Fibroblast of lung (primary cell): ENCODE measurements around the gene MSI2. TPM values are rescaled to one million over a fixed set of nuclear protein-coding genes. Genes with fewer than 3 reads are reported as not detected.

Source experiments
- DNase-seq, 2 donors: peaks; one replicate each; pipeline versions ENCODE4 v3.0.0 to v3.0.0-alpha.2; 2010; ENCODE audit warnings: low read depth in 2 of 2
- H2AFZ ChIP-seq: 2 replicates; pipeline ENCODE4 v1.5.1; 2012; ENCODE audit warnings: low read length, control low read depth, inconsistent platforms
- H3K27ac ChIP-seq: 2 replicates; pipeline ENCODE4 v1.5.1; 2011; ENCODE audit warnings: low read length, control low read depth; ENCODE audit not compliant: insufficient read depth
- H3K27me3 ChIP-seq: 2 replicates; pipeline ENCODE4 v1.5.1; 2011; ENCODE audit warnings: mild to moderate bottlenecking, low read length; ENCODE audit not compliant: control insufficient read depth, insufficient read depth
- H3K36me3 ChIP-seq: 2 replicates; pipeline ENCODE4 v1.5.1; 2011; ENCODE audit warnings: low read length; ENCODE audit not compliant: control insufficient read depth, insufficient read depth
- H3K4me1 ChIP-seq: 2 replicates; pipeline ENCODE4 v1.5.1; 2011; ENCODE audit warnings: low read length; ENCODE audit not compliant: control insufficient read depth, insufficient read depth; ENCODE audit errors: extremely low read depth
- H3K4me2 ChIP-seq: 2 replicates; pipeline ENCODE4 v1.5.1; 2011; ENCODE audit warnings: low read length, control low read depth; ENCODE audit not compliant: insufficient read depth; ENCODE audit errors: extremely low read depth
- H3K4me3 ChIP-seq, 4 experiments: fragments of 200-600 bp in 1 of 4; sonication (generic) in 1 of 4; replicated peaks in 1 of 4; 2 replicates each; pipeline ENCODE4 v1.5.1; 2011 to 2016; ENCODE audit warnings: low read length in 4 of 4, low read depth in 3 of 4, mild to moderate bottlenecking in 3 of 4, control low read depth in 2 of 4, inconsistent platforms in 1 of 4, mixed read lengths in 1 of 4; ENCODE audit not compliant: insufficient read depth in 1 of 4; ENCODE audit errors: control extremely low read depth in 1 of 4
- H3K79me2 ChIP-seq: 2 replicates; pipeline ENCODE4 v1.5.1; 2012; ENCODE audit warnings: mild to moderate bottlenecking, low read length, inconsistent platforms; ENCODE audit not compliant: control insufficient read depth, insufficient read depth
- H3K9ac ChIP-seq: 2 replicates; pipeline ENCODE4 v1.5.1; 2011; ENCODE audit warnings: mild to moderate bottlenecking, low read length, control low read depth; ENCODE audit not compliant: insufficient read depth
- H3K9me3 ChIP-seq: 2 replicates; pipeline ENCODE4 v1.5.1; 2012; ENCODE audit warnings: low read depth, low read length; ENCODE audit not compliant: control insufficient read depth, insufficient read depth
- H4K20me1 ChIP-seq: 2 replicates; pipeline ENCODE4 v1.5.1; 2011; ENCODE audit warnings: low read length; ENCODE audit not compliant: control insufficient read depth, insufficient read depth; ENCODE audit errors: extremely low read depth
- CTCF ChIP-seq, 2 donors: IDR thresholded peaks in 1 of 2; conservative IDR thresholded peaks in 1 of 2; 1 replicate in 1 of 2; 2 replicates in 1 of 2; pipeline ENCODE4 v1.5.1; 2011 to 2012; ENCODE audit warnings: low read length in 2 of 2, control low read depth in 1 of 2, inconsistent platforms in 1 of 2, low read depth in 1 of 2, mild to moderate bottlenecking in 1 of 2
- EZH2 ChIP-seq: IDR thresholded peaks from 2 replicates; pipeline ENCODE4 v1.5.1; 2012; ENCODE audit warnings: low read length, control low read depth, mild to moderate bottlenecking; ENCODE audit errors: missing control alignments
- polyA plus RNA-seq, 2 donors: library from polyadenylated mRNA; depleted of rRNA in 1 of 2; stranded (reverse) in 1 of 2; unstranded in 1 of 2; fragments of >200 nt; gene quantifications; 2 replicates each; pipeline ENCODE4 v1.2.1, GENCODE V29; 2011 to 2012; ENCODE audit warnings: missing spikeins in 1 of 2
- total RNA-seq: library from RNA; depleted of rRNA; stranded (reverse); fragments of >200 nt; gene quantifications from 2 replicates; pipeline ENCODE4 v1.2.1, GENCODE V29; 2014

MSI2 gene
- total and polyA plus RNA-seq, 2 donors (not counting 1 experiment from before 2014, with no cell fraction given) = 6.8 to 14.2 TPM

DNA sequence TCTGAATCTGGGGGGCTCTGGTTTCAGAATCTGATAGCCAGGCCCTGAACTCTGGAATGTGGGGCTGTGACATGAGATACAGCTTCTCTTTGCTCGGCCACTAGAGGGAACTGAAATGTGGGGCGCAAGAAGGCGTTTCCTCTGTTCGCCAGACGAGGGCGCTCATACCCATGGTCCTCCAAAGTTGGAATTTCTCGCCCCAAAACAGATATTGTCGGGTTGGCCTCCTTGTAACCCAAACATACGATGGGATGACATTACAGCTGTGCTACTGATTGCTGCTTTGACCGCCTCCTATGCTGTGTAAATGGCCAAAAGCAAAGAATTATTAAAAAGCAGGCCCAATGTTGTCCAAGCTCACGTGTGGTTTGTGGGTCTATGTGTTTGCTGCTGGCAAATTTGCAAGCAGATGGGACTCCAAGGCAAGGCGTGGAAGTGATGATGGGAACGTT is 13.1 kb upstream of the MSI2 start:
- Histone ChIP-seq H2AFZ (no peak overlapping the region), H3K27me3 (peaks cover 10% of the 10 kb centered on the region), H3K4me1 (no peaks in the 10 kb centered on the region), H3K79me2 (no peaks in the 10 kb centered on the region), H3K4me2 (no peak overlapping the region), H3K9me3 (no peaks in the 10 kb centered on the region), H3K4me3 (no peak overlapping the region), H3K36me3 (no peaks in the 10 kb centered on the region), H3K9ac (no peak overlapping the region), H3K27ac (no peak overlapping the region), H4K20me1 (no peaks in the 10 kb centered on the region)
- DNase-seq = peak; percentile 45 to 73
- peak; percentile 100 for TF ChIP-seq CTCF (conservative IDR thresholded peaks at IDR 0.05 in 1 of 2, IDR thresholded peaks at IDR 0.05 in 1 of 2; ENCODE audit: low read depth in 1 of 2, low read length in 2 of 2)
- peak; percentile 64 for TF ChIP-seq EZH2

DNA sequence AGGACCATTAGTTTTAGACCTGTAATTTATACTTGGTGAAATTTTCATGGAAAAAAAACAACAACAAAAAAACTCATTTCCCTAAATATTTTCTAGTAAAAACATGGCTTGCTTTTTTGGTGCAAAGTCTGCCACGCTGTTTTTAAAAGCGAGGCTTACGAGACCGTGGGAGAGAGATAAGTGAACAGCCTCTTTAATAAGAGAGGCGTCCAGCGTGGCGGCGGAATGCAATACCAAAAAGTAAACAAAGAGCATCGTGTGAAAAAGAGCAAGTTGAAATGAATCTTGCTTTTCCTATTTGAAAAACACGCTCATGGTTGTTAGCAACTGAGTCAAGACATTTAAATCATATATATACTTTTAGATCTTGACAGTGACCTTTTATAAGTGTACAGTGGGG is 10.5 kb upstream of the MSI2 start:
- no peak for DNase-seq
- H3K9ac ChIP-seq = no peak overlapping the region
- no peaks in the 10 kb centered on the region for H3K36me3 ChIP-seq
- H2AFZ ChIP-seq = no peak overlapping the region
- no peaks in the 10 kb centered on the region for H3K4me1 ChIP-seq
- H3K27me3 ChIP-seq = peaks cover 10% of the 10 kb centered on the region
- H4K20me1 ChIP-seq = no peaks in the 10 kb centered on the region
- H3K4me2 ChIP-seq = no peak overlapping the region
- no peaks in the 10 kb centered on the region for H3K79me2 ChIP-seq
- no peak overlapping the region for H3K4me3 ChIP-seq
- TF ChIP-seq EZH2 = no peak
- no peak for TF ChIP-seq CTCF (conservative IDR thresholded peaks at IDR 0.05 in 1 of 2, IDR thresholded peaks at IDR 0.05 in 1 of 2; ENCODE audit: low read depth in 1 of 2, low read length in 2 of 2)
- no peaks in the 10 kb centered on the region for H3K9me3 ChIP-seq
- H3K27ac ChIP-seq = no peak overlapping the region

GRCh38 chr17:57246257-57246656 is 10.1 kb upstream of the MSI2 start:
- Histone ChIP-seq H3K27ac (no peak overlapping the region), H4K20me1 (no peaks in the 10 kb centered on the region), H3K36me3 (no peaks in the 10 kb centered on the region), H3K79me2 (no peaks in the 10 kb centered on the region), H3K9ac (no peak overlapping the region), H3K9me3 (no peaks in the 10 kb centered on the region), H3K4me2 (no peak overlapping the region), H2AFZ (no peak overlapping the region), H3K4me3 (no peak overlapping the region), H3K4me1 (no peaks in the 10 kb centered on the region), H3K27me3 (peaks cover 10% of the 10 kb centered on the region)
- TF ChIP-seq CTCF (conservative IDR thresholded peaks at IDR 0.05 in 1 of 2, IDR thresholded peaks at IDR 0.05 in 1 of 2; ENCODE audit: low read depth in 1 of 2, low read length in 2 of 2) = no peak
- TF ChIP-seq EZH2 = no peak
- no peak for DNase-seq
